A172 (cell line): Measurements from ENCODE around the gene TREH. TPM values are rescaled to one million over a fixed set of nuclear protein-coding genes. Genes with fewer than 3 reads are reported as not detected.

ENCODE experiments used
- DNase-seq: peaks from one replicate; pipeline ENCODE4 v3.0.0-alpha.2; 2015; ENCODE audit warnings: low spot score
- total RNA-seq: library from RNA; depleted of rRNA; stranded (reverse); fragments of >200 nt; shearing (Covaris generic); gene quantifications from 2 replicates; pipeline ENCODE4 v1.2.3, GENCODE V29; 2014

Gene TREH
- total RNA-seq, 1 experiment from 2014 or later, result not detected

- no peak for DNase-seq
Observed at GRCh38 chr11:118663902-118664301, 15.5 kb downstream of the TREH start.

GRCh38 chr11:118663381-118663780, 16.1 kb downstream of the TREH start:
- DNase-seq, result no peak

GRCh38 chr11:118662401-118663271, 16.8 kb downstream of the TREH start:
- no peak for DNase-seq

GRCh38 chr11:118661425-118662301, 17.8 kb downstream of the TREH start:
- DNase-seq, result no peak

DNA sequence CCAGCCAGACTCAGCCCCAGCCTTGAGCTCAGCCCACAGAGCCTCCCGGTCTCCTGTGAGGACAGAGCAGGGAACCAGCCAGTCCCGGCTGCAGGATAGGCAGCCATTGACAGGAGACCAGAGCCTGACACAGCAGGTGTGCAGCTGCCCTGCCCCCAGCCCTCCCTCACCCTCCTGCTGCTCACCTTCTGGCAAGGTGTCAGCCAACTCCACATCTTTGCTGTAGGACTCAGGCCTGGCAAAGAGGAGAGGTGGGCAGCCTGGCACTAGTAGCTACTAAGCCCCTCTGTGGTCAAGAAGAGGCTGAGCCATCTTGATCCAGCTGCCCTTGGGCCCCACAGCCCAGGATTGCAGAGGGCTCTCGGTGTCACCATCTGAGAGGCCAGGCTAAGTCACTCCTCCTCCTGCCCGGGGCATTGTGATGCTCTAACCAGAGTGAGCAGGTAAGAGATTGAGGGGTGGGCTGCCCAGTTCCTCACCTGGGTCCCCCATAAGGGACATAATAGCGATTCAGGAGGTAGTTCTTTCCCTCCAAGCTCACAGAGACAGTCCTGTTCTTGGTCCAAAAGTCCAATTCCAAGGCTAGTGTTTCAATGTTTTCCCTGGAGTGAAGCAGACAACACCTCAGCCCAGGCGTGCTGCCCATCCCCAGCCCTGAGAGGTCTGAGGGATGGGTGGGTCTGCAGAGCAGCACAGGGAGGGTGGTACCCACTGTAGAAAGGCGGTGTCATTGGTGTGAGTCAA, 18.6 kb downstream of the TREH start:
- no peak for DNase-seq

DNA sequence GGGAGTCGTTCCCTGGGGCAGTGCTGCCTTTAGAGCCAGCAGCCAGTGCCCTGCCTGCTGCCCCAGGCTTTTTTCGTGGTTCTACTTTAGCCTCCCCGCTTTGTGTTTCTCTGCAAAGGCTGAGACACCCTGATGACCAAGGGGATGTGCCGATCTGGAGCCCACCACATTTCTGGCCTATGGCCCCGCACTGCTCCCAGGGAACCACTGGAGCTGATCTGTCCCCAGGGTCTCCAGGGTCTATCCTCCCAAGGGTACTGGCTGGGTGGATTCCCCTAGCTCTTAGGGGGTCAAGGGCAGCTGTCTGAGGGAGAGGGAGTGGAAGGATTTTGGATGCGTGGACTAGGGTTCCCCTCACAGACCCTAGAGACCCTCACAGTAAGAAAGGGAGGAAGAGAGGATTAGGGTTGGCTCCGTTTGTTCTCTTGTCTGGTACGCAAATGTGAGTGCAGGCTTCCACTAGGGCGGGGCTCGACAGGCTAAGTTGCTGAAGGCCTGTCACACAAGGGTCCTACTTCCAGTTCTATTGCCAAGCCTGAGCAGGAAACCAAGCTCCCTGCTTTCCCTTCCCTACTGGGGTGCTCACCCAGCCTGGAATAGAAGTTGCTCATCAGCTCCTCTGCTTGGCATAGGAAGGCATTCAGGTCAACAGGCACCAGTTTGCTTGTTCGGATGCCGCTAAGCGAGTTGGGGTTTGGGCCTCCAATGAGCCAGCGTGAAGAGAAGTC, 19.3 kb downstream of the TREH start:
- no peak for DNase-seq

GRCh38 chr11:118659314-118659952, 20.0 kb downstream of the TREH start:
- DNase-seq, result peak; percentile 75

GRCh38 chr11:118658429-118659313, 20.8 kb downstream of the TREH start:
- DNase-seq, result peak; percentile 49

DNA sequence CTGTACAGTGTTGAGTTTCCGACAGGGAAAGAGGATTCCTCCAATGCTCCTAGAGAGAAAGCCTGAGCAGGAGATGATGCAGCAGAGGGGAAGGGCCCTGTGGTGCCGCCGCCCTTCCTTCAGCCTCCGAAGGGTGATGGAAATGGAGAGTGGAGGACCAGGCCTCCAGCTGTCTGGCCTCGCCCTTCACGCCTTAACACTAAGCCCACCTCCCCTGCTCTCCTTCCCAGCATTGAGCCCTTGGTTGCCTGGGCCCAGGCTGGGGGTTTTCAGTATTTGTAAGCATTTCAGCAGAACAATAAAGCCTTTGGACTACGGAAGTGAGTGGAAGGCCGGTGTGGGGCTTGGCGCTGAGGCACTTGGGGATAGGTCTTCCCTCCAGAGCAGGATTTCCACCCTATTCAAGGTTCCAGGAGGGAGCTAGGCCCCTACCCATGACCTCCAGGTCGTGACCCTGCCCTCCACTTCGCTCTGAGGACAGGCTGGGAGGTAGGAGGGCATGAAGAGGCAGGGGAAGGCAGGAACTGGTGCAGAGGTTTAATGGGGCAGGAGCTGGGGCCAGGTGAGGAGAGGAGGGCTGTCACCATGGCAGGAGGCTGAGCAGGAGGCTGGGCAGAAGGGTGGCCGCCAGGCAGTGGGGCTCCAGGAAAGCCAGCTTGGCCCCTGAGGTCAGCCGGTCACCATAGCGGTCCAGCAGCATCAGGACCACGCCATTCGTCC, 21.6 kb downstream of the TREH start:
- DNase-seq, result no peak

DNA sequence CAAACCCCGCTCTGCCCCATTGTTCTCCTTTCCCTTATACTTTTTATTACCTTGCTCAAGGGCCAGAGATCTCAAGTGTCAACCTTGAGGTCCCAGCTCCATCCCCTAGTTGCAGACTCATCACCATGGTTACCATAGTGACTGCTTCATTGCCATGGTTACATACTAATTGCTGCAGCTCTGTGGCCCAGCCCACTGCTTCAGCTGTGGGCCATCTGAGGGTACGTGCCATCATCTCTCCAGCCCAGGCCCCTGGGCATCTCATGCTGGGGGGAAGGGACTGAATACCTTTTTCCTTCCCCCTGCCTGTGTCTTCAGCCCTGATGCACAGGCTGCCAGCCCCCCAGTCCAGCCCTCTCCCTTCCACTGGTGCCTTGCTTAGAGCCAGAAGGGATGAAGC, 22.2 kb downstream of the TREH start:
- peak; percentile 8 for DNase-seq

- DNase-seq, result no peak
Observed at GRCh38 chr11:118656563-118657165, 22.8 kb downstream of the TREH start.

GRCh38 chr11:118655486-118656190, 23.8 kb downstream of the TREH start:
- no peak for DNase-seq

GRCh38 chr11:118653684-118654390, 25.6 kb downstream of the TREH start:
- no peak for DNase-seq

GRCh38 chr11:118652681-118653181, 26.7 kb downstream of the TREH start:
- DNase-seq, result no peak

DNA sequence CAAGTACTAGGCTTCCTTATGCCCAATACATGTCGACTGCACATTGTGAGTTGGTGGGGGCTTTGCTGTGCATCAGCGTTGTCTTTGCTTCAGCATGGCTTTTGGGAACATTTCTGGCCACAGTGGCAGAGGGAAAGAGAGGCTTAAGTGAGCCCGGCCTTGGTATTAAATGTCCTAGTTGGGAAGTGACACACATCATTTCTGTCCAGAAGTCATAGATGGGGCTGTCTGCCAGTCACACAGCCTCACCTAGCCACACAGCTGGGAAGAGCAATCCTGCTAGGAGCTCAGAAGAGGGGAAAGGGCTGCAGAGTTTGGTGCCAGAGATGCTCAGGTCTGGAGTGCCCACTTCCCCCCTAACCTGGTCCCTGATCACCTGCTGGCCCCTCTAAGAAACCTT, 27.6 kb downstream of the TREH start:
- no peak for DNase-seq

- no peak for DNase-seq
Observed at GRCh38 chr11:118650366-118650765, 29.1 kb downstream of the TREH start.

DNA sequence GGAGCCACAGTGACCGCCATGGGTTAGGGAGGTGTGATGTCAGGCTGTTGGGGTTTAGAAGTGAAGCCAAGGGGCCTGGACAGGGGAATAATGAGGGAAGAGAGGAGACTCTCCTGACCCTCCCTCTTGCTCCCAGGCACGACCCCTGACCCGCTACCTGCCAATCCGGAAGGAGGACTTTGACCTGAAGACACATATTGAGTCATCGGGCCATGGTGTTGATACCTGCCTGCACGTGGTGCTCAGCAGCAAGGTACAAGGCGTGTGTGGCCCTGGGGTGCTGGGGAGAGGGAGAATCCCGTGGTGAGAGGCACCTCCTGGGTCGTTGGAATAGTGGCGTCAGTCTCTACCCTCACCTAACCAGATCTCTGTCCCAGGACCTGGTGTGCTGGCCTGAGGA, 29.5 kb downstream of the TREH start:
- DNase-seq, result no peak
